HepG2 (cell line): ENCODE measurements around the gene ZBTB48. TPM values are rescaled to one million over a fixed set of nuclear protein-coding genes. Genes with fewer than 3 reads are reported as not detected.

ENCODE experiments used
- ARID2 ChIP-seq: sonication (generic); formaldehyde crosslinking; IDR thresholded peaks from 2 replicates; pipeline ENCODE4 v1.8.1; 2022; ENCODE audit warnings: mild to moderate bottlenecking, missing genetic modification reagents, borderline replicate concordance
- ASH2L ChIP-seq: fragments of 300-600, 200-600 bp; sonication (generic); IDR thresholded peaks from 2 replicates; pipeline ENCODE4 v1.7.0; 2017; ENCODE audit warnings: low read depth, mild to moderate bottlenecking, moderate library complexity, mixed read lengths, low read length; ENCODE audit not compliant: insufficient read length
- CBFB ChIP-seq: sonication (generic); formaldehyde crosslinking; IDR thresholded peaks from 2 replicates; pipeline ENCODE4 v1.4.0; 2020; ENCODE audit warnings: missing genetic modification reagents
- CBX1 ChIP-seq: IDR thresholded peaks from one replicate; pipeline ENCODE4 v1.6.1; 2016; ENCODE audit warnings: antibody characterized with exemption, low read depth
- CBX5 ChIP-seq: sonication (generic); formaldehyde crosslinking; IDR thresholded peaks from 2 replicates; pipeline ENCODE4 v1.4.0; 2020; ENCODE audit warnings: missing genetic modification reagents, borderline replicate concordance
- CSRNP2 ChIP-seq: sonication (generic); formaldehyde crosslinking; conservative IDR thresholded peaks from 2 replicates; pipeline ENCODE4 v1.8.0; 2022; ENCODE audit warnings: low read depth, missing genetic modification reagents
- HCFC1 ChIP-seq: fragments of 150-350 bp; IDR thresholded peaks from 2 replicates; pipeline ENCODE4 v1.6.1; 2014; ENCODE audit warnings: low read depth, low read length
- POGZ ChIP-seq: sonication (generic); formaldehyde crosslinking; IDR thresholded peaks from 2 replicates; pipeline ENCODE4 v1.4.0; 2020; ENCODE audit warnings: mild to moderate bottlenecking, missing genetic modification reagents
- RBM39 ChIP-seq: fragments of 200-400 bp; formaldehyde crosslinking; IDR thresholded peaks from one replicate; pipeline ENCODE4 v1.6.1; 2018; ENCODE audit warnings: antibody characterized with exemption, mild to moderate bottlenecking, low read depth, low read length; ENCODE audit not compliant: poor library complexity, severe bottlenecking
- XRCC5 ChIP-seq: fragments of 200-400 bp; formaldehyde crosslinking; optimal IDR thresholded peaks from 2 replicates; pipeline ENCODE3; 2017; ENCODE audit warnings: mild to moderate bottlenecking, low read length
- ZBTB1 ChIP-seq: sonication (generic); formaldehyde crosslinking; IDR thresholded peaks from 2 replicates; pipeline ENCODE4 v1.4.0; 2020; ENCODE audit warnings: missing genetic modification reagents, borderline replicate concordance
- ZBTB33 ChIP-seq: sonication (generic); formaldehyde crosslinking; IDR thresholded peaks from 2 replicates; pipeline ENCODE4 v1.4.0; 2020; ENCODE audit warnings: missing genetic modification reagents
- ZBTB4 ChIP-seq: sonication (generic); formaldehyde crosslinking; IDR thresholded peaks from 2 replicates; pipeline ENCODE4 v1.4.0; 2020; ENCODE audit warnings: missing genetic modification reagents, mild to moderate bottlenecking, borderline replicate concordance
- ZNF263 ChIP-seq: sonication (generic); formaldehyde crosslinking; IDR thresholded peaks from 2 replicates; pipeline ENCODE4 v1.4.0; 2020; ENCODE audit warnings: missing genetic modification reagents
- ZNF275 ChIP-seq: sonication (generic); formaldehyde crosslinking; IDR thresholded peaks from 2 replicates; pipeline ENCODE4 v1.8.0; 2022; ENCODE audit warnings: missing genetic modification reagents, mild to moderate bottlenecking, inconsistent platforms, borderline replicate concordance
- polyA plus RNA-seq, 8 experiments: library from polyadenylated mRNA; depleted of rRNA in 3 of 8; stranded (reverse) in 7 of 8; unstranded in 1 of 8; fragments of >200 nt; fragmentation: Illumina TruSeq in 4 of 8; extraction: Trizol in 4 of 8; gene quantifications; 2 replicates each; pipeline versions ENCODE4 v1.2.1 to v1.2.3, GENCODE V29; 2011 to 2016; ENCODE audit warnings: low read depth in 4 of 8, missing spikeins in 1 of 8, mixed read lengths in 1 of 8; ENCODE audit not compliant: insufficient read depth in 1 of 8
- total RNA-seq, 5 experiments: library from RNA; depleted of rRNA; stranded (reverse); fragments of >200 nt; fragmentation: Illumina TruSeq; extraction: Trizol; gene quantifications; 2 replicates each; pipeline ENCODE4 v1.2.3, GENCODE V29; 2016; ENCODE audit warnings: low read depth in 1 of 5

Gene ZBTB48
- total and polyA plus RNA-seq, 2 of the 13 experiments (the other 11 are each of a cell fraction or from before 2014, with no cell fraction given), result 13.0 to 17.1 TPM

- TF ChIP-seq ZNF275 (CRISPR knock-in tag) (peak; percentile 86), CBFB (CRISPR knock-in tag) (peak; percentile 73), RBM39 (peak; percentile 51), CBX5 (CRISPR knock-in tag) (peak; percentile 60; the same call in 1 of the 2 replicates), CBX1 (peak; percentile 84), ARID2 (peak; percentile 72), XRCC5 (peak; percentile 79), HCFC1 (peak; percentile 60; the same call in 1 of the 2 replicates), ASH2L (peak; percentile 87), CSRNP2 (CRISPR knock-in tag) (no peak), ZNF263 (CRISPR knock-in tag) (peak; percentile 77), ZBTB1 (CRISPR knock-in tag) (no peak), ZBTB33 (CRISPR knock-in tag) (peak; percentile 64; the same call in 1 of the 2 replicates), POGZ (CRISPR knock-in tag) (peak; percentile 96), ZBTB4 (no peak)
These were observed 25.5 kb upstream of the ZBTB48 start, which contains the start of gene NOL9 (continued) for GRCh38 chr1:6554031-6554906.
